NCI-H146 treated with DMSO at 0.1 percent for 48 hours (cell line): Measurements from ENCODE around the gene FBXO48.

Experiments used
- DNase-seq: peaks from one replicate; lab custom pipeline; 2025; ENCODE audit not compliant: unreplicated experiment; lab: John Stamatoyannopoulos, UW

The FBXO48 gene

GRCh38 chr2:68438455-68439303 lies 28.4 kb downstream of the FBXO48 start:
- no peak for DNase-seq

GRCh38 chr2:68436270-68436669 lies 30.8 kb downstream of the FBXO48 start:
- DNase-seq, result no peak

- no peak for DNase-seq
These were observed 31.5 kb downstream of the FBXO48 start for GRCh38 chr2:68435615-68436014.

GRCh38 chr2:68434981-68435380 lies 32.1 kb downstream of the FBXO48 start:
- DNase-seq, result no peak

- peak; percentile 22 for DNase-seq
These were observed 34.1 kb downstream of the FBXO48 start for GRCh38 chr2:68432696-68433658.

- no peak for DNase-seq
These were observed 35.6 kb downstream of the FBXO48 start for GRCh38 chr2:68431316-68431972.

GRCh38 chr2:68429311-68429826 lies 37.7 kb downstream of the FBXO48 start:
- DNase-seq, result no peak

- no peak for DNase-seq
These were observed 38.3 kb downstream of the FBXO48 start for GRCh38 chr2:68428746-68429145.

- no peak for DNase-seq
These were observed 39.0 kb downstream of the FBXO48 start for GRCh38 chr2:68428126-68428525.

- DNase-seq, result no peak
These were observed 40.1 kb downstream of the FBXO48 start for GRCh38 chr2:68426848-68427579.

- DNase-seq, result no peak
These were observed 40.6 kb downstream of the FBXO48 start for GRCh38 chr2:68426446-68426845.

- no peak for DNase-seq
These were observed 41.6 kb downstream of the FBXO48 start for GRCh38 chr2:68425503-68425902.

- DNase-seq, result no peak
These were observed 43.0 kb downstream of the FBXO48 start for GRCh38 chr2:68423966-68424650.

- DNase-seq, result no peak
These were observed 46.7 kb downstream of the FBXO48 start for GRCh38 chr2:68420254-68420910.

GRCh38 chr2:68418855-68419254 lies 48.2 kb downstream of the FBXO48 start:
- no peak for DNase-seq

GRCh38 chr2:68418419-68418818 lies 48.7 kb downstream of the FBXO48 start:
- no peak for DNase-seq

- DNase-seq, result no peak
These were observed 49.2 kb downstream of the FBXO48 start for GRCh38 chr2:68417926-68418325.

- DNase-seq, result no peak
These were observed 50.9 kb downstream of the FBXO48 start for GRCh38 chr2:68416081-68416675.

- no peak for DNase-seq
These were observed 51.6 kb downstream of the FBXO48 start for GRCh38 chr2:68415521-68415920.
